Activated CD4-positive, alpha-beta memory T cell treated with anti-CD3 and anti-CD28 coated beads for 36 hours (primary cell): Measurements from ENCODE around the gene SH3TC2. TPM values are rescaled to one million over a fixed set of nuclear protein-coding genes. Genes with fewer than 3 reads are reported as not detected.
"Not testable (repeated sequence)": the region's sequence is repeated elsewhere in the genome, so short reads cannot be mapped to it uniquely, and the experiment has no call there.

ENCODE experiments used
- CTCF ChIA-PET: fragments of 350-600 bp; sonication (Branson Sonifier 250); formaldehyde crosslinking; loops from one replicate; lab custom pipeline; 2021; ENCODE audit warnings: antibody characterized with exemption, inconsistent platforms; lab: Charles Lee
- POLR2A ChIA-PET: fragments of 350-600 bp; sonication (Branson Sonifier 250); formaldehyde crosslinking; loops from one replicate; lab custom pipeline; 2021; ENCODE audit warnings: antibody characterized with exemption; lab: Charles Lee
- DNase-seq: peaks from one replicate; pipeline ENCODE4 v3.0.0-alpha.2; 2020
- H3K27ac Mint-ChIP-seq: one replicate; pipeline ENCODE4 v1.8.0; 2021; ENCODE audit warnings: mixed read lengths
- H3K27me3 Mint-ChIP-seq: one replicate; pipeline ENCODE4 v1.8.0; 2021; ENCODE audit warnings: mixed read lengths
- H3K36me3 Mint-ChIP-seq: one replicate; pipeline ENCODE4 v1.8.0; 2021; ENCODE audit warnings: mixed read lengths
- H3K4me1 Mint-ChIP-seq: one replicate; pipeline ENCODE4 v1.8.0; 2021; ENCODE audit warnings: low read depth, mixed read lengths
- H3K4me3 Mint-ChIP-seq: one replicate; pipeline ENCODE4 v1.8.0; 2021; ENCODE audit warnings: mild to moderate bottlenecking, mixed read lengths
- H3K9me3 Mint-ChIP-seq: one replicate; pipeline ENCODE4 v1.8.0; 2021; ENCODE audit warnings: mixed read lengths
- intact Hi-C: fragments of 100-400 bp; cut with micrococcal nuclease; formaldehyde crosslinking; loops from one replicate; pipeline ENCODE4 v1.15.1; 2023
- total RNA-seq, 2 experiments: library from RNA; stranded (reverse); gene quantifications; one replicate each; pipeline ENCODE4 v1.2.3, GENCODE V29; 2021

The SH3TC2 gene
- total RNA-seq, 2 experiments from 2014 or later: not detected

GRCh38 chr5:149079883-149080282, 17.0 kb upstream of the SH3TC2 start:
- H3K9me3 Mint-ChIP-seq: peaks cover 5% of the 10 kb centered on the region
- DNase-seq: no peak
- CTCF ChIA-PET: no interaction called here
- H3K27me3 Mint-ChIP-seq: peaks cover 2% of the 10 kb centered on the region
- no peak overlapping the region for H3K4me3 Mint-ChIP-seq
- intact Hi-C loops: no loop called here
- peaks cover 11% of the 10 kb centered on the region for H3K4me1 Mint-ChIP-seq
- no peaks in the 10 kb centered on the region for H3K36me3 Mint-ChIP-seq
- no peak overlapping the region for H3K27ac Mint-ChIP-seq
- POLR2A ChIA-PET: no interaction called here

DNA sequence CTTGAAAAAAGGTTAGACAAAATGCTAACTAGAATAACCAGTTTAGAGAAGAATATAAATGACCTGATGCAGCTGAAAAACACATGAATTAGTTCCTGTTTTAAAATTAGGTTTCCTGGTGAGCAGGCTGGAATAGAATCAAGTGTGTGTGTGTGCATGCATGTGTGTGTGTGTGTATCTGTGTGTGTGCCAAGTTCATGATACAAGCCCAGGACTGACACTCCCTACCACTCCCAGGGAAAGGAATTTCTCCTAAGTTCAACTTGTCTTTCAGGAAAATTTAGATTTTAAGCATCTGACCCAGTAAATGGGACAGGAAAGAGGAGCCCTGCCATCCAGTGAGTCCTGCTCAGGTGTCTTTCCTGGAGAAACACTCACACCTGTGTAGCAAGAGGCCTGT, 11.2 kb upstream of the SH3TC2 start:
- H3K27me3 Mint-ChIP-seq, DNase-seq, H3K27ac Mint-ChIP-seq, H3K36me3 Mint-ChIP-seq, CTCF ChIA-PET, H3K9me3 Mint-ChIP-seq, H3K4me3 Mint-ChIP-seq, intact Hi-C loops, H3K4me1 Mint-ChIP-seq, POLR2A ChIA-PET: not testable (repeated sequence)

DNA sequence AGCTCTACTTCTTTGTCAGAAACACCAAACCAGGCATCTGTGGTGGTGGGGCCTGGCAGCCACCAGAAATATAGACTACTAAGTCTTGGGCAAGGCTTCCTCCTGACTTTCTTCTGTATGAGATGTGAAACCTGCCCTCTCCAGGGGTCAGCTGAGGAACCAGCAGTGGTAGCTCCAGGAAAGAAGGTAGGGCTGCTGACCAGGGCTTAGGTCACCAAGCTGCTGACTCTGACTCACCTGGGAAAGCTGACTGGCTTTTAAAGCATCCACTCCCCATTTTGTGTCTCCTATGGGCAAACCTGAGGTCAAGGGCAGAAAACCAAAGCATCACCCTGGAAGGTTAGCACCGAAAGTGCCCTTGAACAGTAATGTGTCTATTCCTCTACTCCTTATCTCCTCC, 10.4 kb upstream of the SH3TC2 start:
- no peak overlapping the region for H3K4me3 Mint-ChIP-seq
- H3K27ac Mint-ChIP-seq: no peak overlapping the region
- DNase-seq: no peak
- ChIA-PET POLR2A (no interaction called here), CTCF (no interaction called here)
- intact Hi-C loops: no loop called here
- H3K4me1 Mint-ChIP-seq: no peaks in the 10 kb centered on the region
- H3K9me3 Mint-ChIP-seq: peaks cover 5% of the 10 kb centered on the region
- H3K27me3 Mint-ChIP-seq: peaks cover 2% of the 10 kb centered on the region
- no peaks in the 10 kb centered on the region for H3K36me3 Mint-ChIP-seq

DNA sequence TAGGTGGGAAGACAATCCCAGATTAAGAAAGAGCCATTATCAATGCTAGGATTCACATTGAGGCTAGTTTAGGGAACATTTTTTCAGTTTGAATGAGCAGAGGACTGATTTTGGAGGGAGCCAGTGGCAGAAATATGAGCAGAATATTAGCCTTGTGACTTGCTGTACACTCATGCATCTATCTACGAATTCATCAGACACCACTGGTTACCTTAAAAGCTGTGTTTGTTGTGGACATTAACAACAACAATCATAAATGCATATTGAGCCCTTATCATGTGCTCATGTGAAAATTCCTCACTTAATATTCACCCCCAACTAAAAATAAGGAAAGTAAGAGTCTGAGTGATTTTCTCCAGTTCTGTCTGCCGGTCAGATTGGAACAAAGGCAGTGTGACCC, 9.9 kb upstream of the SH3TC2 start:
- Mint-ChIP-seq H3K27me3 (peaks cover 2% of the 10 kb centered on the region), H3K4me3 (no peak overlapping the region), H3K27ac (no peak overlapping the region), H3K9me3 (peaks cover 5% of the 10 kb centered on the region), H3K36me3 (no peaks in the 10 kb centered on the region), H3K4me1 (no peaks in the 10 kb centered on the region)
- intact Hi-C loops: no loop called here
- ChIA-PET CTCF (no interaction called here), POLR2A (no interaction called here)
- no peak for DNase-seq

GRCh38 chr5:149072376-149072775, 9.5 kb upstream of the SH3TC2 start:
- ChIA-PET CTCF (no interaction called here), POLR2A (no interaction called here)
- intact Hi-C loops: no loop called here
- Mint-ChIP-seq H3K9me3 (peaks cover 5% of the 10 kb centered on the region), H3K27me3 (peaks cover 2% of the 10 kb centered on the region), H3K4me1 (no peaks in the 10 kb centered on the region), H3K27ac (no peak overlapping the region), H3K4me3 (no peak overlapping the region), H3K36me3 (no peaks in the 10 kb centered on the region)
- DNase-seq: no peak

- ChIA-PET POLR2A (no interaction called here), CTCF (no interaction called here)
- Mint-ChIP-seq H3K9me3 (peaks cover 9% of the 10 kb centered on the region), H3K4me3 (no peak overlapping the region), H3K27ac (no peak overlapping the region), H3K27me3 (peaks cover 2% of the 10 kb centered on the region), H3K36me3 (no peaks in the 10 kb centered on the region), H3K4me1 (no peaks in the 10 kb centered on the region)
- DNase-seq: no peak
- intact Hi-C loops: no loop called here
These were observed 8.9 kb upstream of the SH3TC2 start for GRCh38 chr5:149071756-149072155.

- Mint-ChIP-seq H3K27ac (no peak overlapping the region), H3K4me1 (no peaks in the 10 kb centered on the region), H3K36me3 (no peaks in the 10 kb centered on the region), H3K9me3 (peaks cover 13% of the 10 kb centered on the region), H3K27me3 (peaks cover 2% of the 10 kb centered on the region), H3K4me3 (no peak overlapping the region)
- DNase-seq: no peak
- CTCF ChIA-PET: no interaction called here
- intact Hi-C loops: no loop called here
- POLR2A ChIA-PET: no interaction called here
These were observed 8.4 kb upstream of the SH3TC2 start for GRCh38 chr5:149071216-149071615.

- Mint-ChIP-seq H3K27ac (no peak overlapping the region), H3K27me3 (no peaks in the 10 kb centered on the region), H3K4me3 (no peak overlapping the region), H3K4me1 (no peaks in the 10 kb centered on the region), H3K36me3 (no peaks in the 10 kb centered on the region), H3K9me3 (peaks cover 8% of the 10 kb centered on the region)
- intact Hi-C loops: no loop called here
- ChIA-PET POLR2A (no interaction called here), CTCF (no interaction called here)
- DNase-seq: no peak
These were observed 6.8 kb upstream of the SH3TC2 start for GRCh38 chr5:149069711-149070110.

- Mint-ChIP-seq H3K27ac (no peak overlapping the region), H3K4me1 (no peaks in the 10 kb centered on the region), H3K36me3 (no peaks in the 10 kb centered on the region), H3K9me3 (peaks cover 8% of the 10 kb centered on the region), H3K4me3 (no peak overlapping the region), H3K27me3 (peaks cover 4% of the 10 kb centered on the region)
- DNase-seq: no peak
- CTCF ChIA-PET: no interaction called here
- POLR2A ChIA-PET: no interaction called here
- intact Hi-C loops: no loop called here
These were observed 1.1 kb upstream of the SH3TC2 start for GRCh38 chr5:149063896-149064478.

DNA sequence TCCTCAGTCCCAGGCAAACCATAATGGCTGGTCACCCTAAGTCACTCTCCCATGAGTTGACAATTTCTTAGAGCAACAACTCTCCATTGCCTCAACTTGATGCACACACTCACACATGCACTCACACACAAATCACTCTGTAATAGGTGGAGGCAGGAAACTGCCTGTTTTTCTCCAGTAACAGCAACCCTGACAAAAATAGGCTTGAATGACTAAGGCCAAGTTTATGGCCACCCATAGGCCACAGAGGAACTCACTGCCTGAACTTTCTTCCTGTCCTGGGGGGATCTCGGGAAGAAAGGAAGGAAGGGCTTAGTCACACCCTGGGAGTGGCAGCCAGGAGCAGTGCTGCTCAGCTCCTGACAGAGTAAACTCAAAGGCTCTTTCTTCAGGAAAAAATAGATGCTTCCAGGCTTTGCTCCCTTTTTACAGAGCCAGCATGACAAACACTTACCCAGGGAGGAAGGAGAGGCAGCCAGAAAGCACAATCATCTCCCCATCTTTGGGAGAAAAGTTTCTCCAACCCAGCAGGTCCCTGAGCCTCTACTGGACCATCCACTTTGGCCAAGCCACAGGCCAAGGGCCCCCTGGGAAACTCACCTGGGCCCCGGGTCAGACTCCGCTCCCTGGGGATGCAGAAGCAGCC, 368 bp downstream of the SH3TC2 start:
- no peaks in the 10 kb centered on the region for H3K36me3 Mint-ChIP-seq
- ChIA-PET CTCF (no interaction called here), POLR2A (no interaction called here)
- H3K4me3 Mint-ChIP-seq: no peak overlapping the region
- H3K9me3 Mint-ChIP-seq: peaks cover 8% of the 10 kb centered on the region
- no peaks in the 10 kb centered on the region for H3K4me1 Mint-ChIP-seq
- intact Hi-C loops: no loop called here
- no peak overlapping the region for H3K27ac Mint-ChIP-seq
- H3K27me3 Mint-ChIP-seq: peaks cover 4% of the 10 kb centered on the region
- DNase-seq: no peak

DNA sequence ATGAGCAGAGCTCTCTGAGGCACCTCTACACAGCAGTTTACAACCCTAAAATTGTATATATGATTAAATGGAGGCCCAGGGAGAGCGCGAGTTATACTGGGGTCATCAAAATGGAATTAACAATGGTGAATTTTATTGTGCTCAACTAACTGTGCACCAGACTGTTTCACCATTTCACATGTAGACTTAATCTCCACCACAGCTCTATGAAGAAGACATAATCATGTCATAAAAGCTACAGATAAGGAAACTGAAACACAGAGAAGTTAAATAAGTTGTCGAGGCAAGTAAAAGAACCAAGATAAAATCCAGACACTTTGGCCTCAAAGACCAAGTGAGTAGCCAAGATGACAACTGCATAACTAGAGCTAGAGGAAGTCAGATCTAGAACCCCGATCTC, 1.5 kb downstream of the SH3TC2 start:
- peaks cover 4% of the 10 kb centered on the region for H3K27me3 Mint-ChIP-seq
- DNase-seq: no peak
- no peak overlapping the region for H3K4me3 Mint-ChIP-seq
- H3K9me3 Mint-ChIP-seq: peaks cover under 1% of the 10 kb centered on the region
- POLR2A ChIA-PET: no interaction called here
- H3K27ac Mint-ChIP-seq: no peak overlapping the region
- no peaks in the 10 kb centered on the region for H3K4me1 Mint-ChIP-seq
- CTCF ChIA-PET: interaction anchor here (0.7 to 0.8 kb wide), 3 partner anchors 53 to 330 kb away, joined by 3 to 4 read pairs (median 3); no protein-coding TSS in a partner anchor
- intact Hi-C loops: no loop called here
- H3K36me3 Mint-ChIP-seq: no peaks in the 10 kb centered on the region

GRCh38 chr5:149060325-149060724, 2.5 kb downstream of the SH3TC2 start:
- Mint-ChIP-seq H3K27me3 (peaks cover 4% of the 10 kb centered on the region), H3K4me1 (no peaks in the 10 kb centered on the region), H3K27ac (no peak overlapping the region), H3K9me3 (no peaks in the 10 kb centered on the region), H3K4me3 (no peak overlapping the region), H3K36me3 (no peaks in the 10 kb centered on the region)
- no peak for DNase-seq
- intact Hi-C loops: no loop called here
- CTCF ChIA-PET: no interaction called here
- POLR2A ChIA-PET: no interaction called here

DNA sequence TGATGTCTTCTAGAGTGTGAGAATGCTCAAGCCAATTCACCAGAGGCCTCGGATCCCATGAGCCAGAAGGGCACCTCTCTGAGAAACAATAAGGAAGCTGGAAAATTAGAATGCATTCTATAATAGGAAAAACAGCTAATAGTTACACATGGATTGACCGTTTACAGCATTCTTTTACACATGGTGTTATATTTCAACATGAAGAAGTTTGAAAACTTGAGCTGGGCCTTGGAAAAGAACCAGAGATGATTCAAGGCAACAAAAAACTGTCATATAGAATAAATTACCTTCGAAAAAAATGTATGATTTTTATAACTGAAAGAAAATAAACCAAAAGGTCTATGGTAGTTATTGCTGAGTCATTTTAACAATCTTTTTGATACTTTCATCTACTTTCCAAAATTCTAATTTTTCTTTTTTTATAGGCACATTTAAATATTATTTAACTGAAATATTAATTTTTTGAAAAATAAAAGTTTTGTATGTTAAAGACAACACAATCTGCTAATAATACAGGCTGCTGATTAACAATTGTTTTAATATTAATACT, 6.2 kb downstream of the SH3TC2 start:
- CTCF ChIA-PET: no interaction called here
- no peaks in the 10 kb centered on the region for H3K4me1 Mint-ChIP-seq
- peaks cover 1% of the 10 kb centered on the region for H3K27me3 Mint-ChIP-seq
- no peak overlapping the region for H3K27ac Mint-ChIP-seq
- POLR2A ChIA-PET: no interaction called here
- no peak for DNase-seq
- H3K9me3 Mint-ChIP-seq: no peaks in the 10 kb centered on the region
- no peaks in the 10 kb centered on the region for H3K36me3 Mint-ChIP-seq
- intact Hi-C loops: no loop called here
- no peak overlapping the region for H3K4me3 Mint-ChIP-seq
